Activated naive CD4-positive, alpha-beta T cell treated with Interleukin-2 at 50 U/mL for 16 hours (primary cell): Measurements from ENCODE around the gene LRATD1.

Experiments
- DNase-seq: peaks from one replicate; pipeline ENCODE4 v3.0.0-alpha.2; 2020

Gene LRATD1

GRCh38 chr2:14633461-14634181 lies 1.1 kb downstream of the LRATD1 start:
- no peak for DNase-seq

GRCh38 chr2:14634182-14634488 lies 1.6 kb downstream of the LRATD1 start:
- no peak for DNase-seq

GRCh38 chr2:14634489-14635390 lies 2.2 kb downstream of the LRATD1 start:
- DNase-seq: no peak

GRCh38 chr2:14635391-14635871 lies 2.9 kb downstream of the LRATD1 start:
- no peak for DNase-seq

- DNase-seq: no peak
Observed at GRCh38 chr2:14638488-14638887, 6.0 kb downstream of the LRATD1 start.

- DNase-seq: no peak
Observed at GRCh38 chr2:14641116-14641515, 8.6 kb downstream of the LRATD1 start.

- DNase-seq: no peak
Observed at GRCh38 chr2:14642499-14642898, 10.0 kb downstream of the LRATD1 start.

GRCh38 chr2:14647714-14648113 lies 15.2 kb downstream of the LRATD1 start:
- DNase-seq: no peak

- no peak for DNase-seq
Observed at GRCh38 chr2:14650066-14650465, 17.5 kb downstream of the LRATD1 start.

GRCh38 chr2:14654835-14655282 lies 22.3 kb downstream of the LRATD1 start:
- no peak for DNase-seq

GRCh38 chr2:14656146-14656545 lies 23.6 kb downstream of the LRATD1 start:
- DNase-seq: no peak

GRCh38 chr2:14661163-14661562 lies 28.6 kb downstream of the LRATD1 start:
- DNase-seq: no peak

GRCh38 chr2:14673351-14673875 lies 40.9 kb downstream of the LRATD1 start:
- no peak for DNase-seq

- no peak for DNase-seq
Observed at GRCh38 chr2:14675489-14675888, 43.0 kb downstream of the LRATD1 start.

GRCh38 chr2:14676371-14676770 lies 43.9 kb downstream of the LRATD1 start:
- DNase-seq: no peak

- no peak for DNase-seq
Observed at GRCh38 chr2:14677039-14677438, 44.5 kb downstream of the LRATD1 start.

- DNase-seq: no peak
Observed at GRCh38 chr2:14678761-14679160, 46.2 kb downstream of the LRATD1 start.

- no peak for DNase-seq
Observed at GRCh38 chr2:14681608-14682007, 49.1 kb downstream of the LRATD1 start.
